ENCODE results near the gene FAM78B. TPM values are rescaled to one million over a fixed set of nuclear protein-coding genes. Genes with fewer than 3 reads are reported as not detected.

FAM78B gene
- total and polyA plus RNA-seq, 10 of the 15 experiments (the other 5 are each of a cell fraction or from before 2014, with no cell fraction given) = 0.10 to 4.9 (median 1.6) TPM

DNA sequence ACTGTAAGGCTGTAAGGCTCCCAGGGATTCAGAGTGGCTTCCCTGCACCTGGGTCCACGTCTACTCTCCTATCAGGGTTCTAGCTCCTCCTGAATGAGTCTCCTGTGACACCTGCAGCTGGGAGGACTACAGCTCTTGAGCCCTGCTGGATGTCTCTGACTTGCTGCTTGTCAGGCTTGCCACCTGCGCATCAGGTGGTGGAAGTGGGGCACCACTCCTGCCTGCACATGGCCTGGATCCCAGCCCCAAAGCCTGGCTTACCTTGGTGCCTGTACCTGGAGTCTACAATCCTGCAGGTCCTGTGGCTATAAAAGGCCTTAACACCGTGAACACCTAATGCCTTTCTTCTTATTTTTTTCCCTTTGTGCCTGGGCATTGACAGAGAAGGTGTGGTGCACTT is 82.2 kb downstream of the FAM78B start (continued):
- TF ChIP-seq HSF1 (IDR thresholded peaks at IDR 0.05; ENCODE audit: low read depth, low read length) (no peak), MXI1 (IDR thresholded peaks at IDR 0.05; ENCODE audit: low read depth, low read length) (no peak), RB1 (IDR thresholded peaks at IDR 0.05; ENCODE audit: borderline replicate concordance) (no peak), TBL1XR1 (IDR thresholded peaks at IDR 0.05; ENCODE audit: low read depth, low read length) (no peak), SMC3 (IDR thresholded peaks at IDR 0.05; ENCODE audit: borderline replicate concordance, low read length) (no peak), NFYA (IDR thresholded peaks at IDR 0.05; ENCODE audit: borderline replicate concordance, low read depth, low read length) (no peak), IRF3 (IDR thresholded peaks at IDR 0.05) (no peak), ETV6 (conservative IDR thresholded peaks at IDR 0.05 in 1 of 2, IDR thresholded peaks at IDR 0.05 in 1 of 2; ENCODE audit: borderline replicate concordance in 1 of 2, low read depth in 1 of 2) (no peak), NR2C1 (IDR thresholded peaks at IDR 0.05) (no peak)

- ATAC-seq (peak; percentile 78), DNase-seq (ENCODE audit: low read depth, low spot score) (peak; percentile 60), FAIRE-seq (no peak)
- H3K36me3 ChIP-seq (ENCODE audit: control insufficient read depth in 2 of 2, insufficient read depth in 2 of 2, low read length in 1 of 2) = no peaks in the 10 kb centered on the region
- no peaks in the 10 kb centered on the region for H3K79me2 ChIP-seq (ENCODE audit: control insufficient read depth, insufficient read depth, low read length)
- no TSS peak for BruUV-seq (replicated peaks)
- H3K9ac ChIP-seq (ENCODE audit: control insufficient read depth, insufficient read depth, low read length) = no peak overlapping the region
- ChIA-PET RAD21 (ENCODE audit: unreplicated experiment) (interaction anchor here (0.7 to 2.2 kb wide), 7 partner anchors 12 to 700 kb away, joined by 3 to 8 read pairs (median 4); no protein-coding TSS in a partner anchor), SMC1A (ENCODE audit: uncharacterized antibody, unreplicated experiment) (interaction anchor here (0.5 to 2.5 kb wide), 5 partner anchors 11 to 349 kb away, joined by 3 to 9 read pairs (median 3); no protein-coding TSS in a partner anchor), CTCF (interaction anchor here (0.6 to 1.2 kb wide), 3 partner anchors 86 to 159 kb away, joined by 3 to 4 read pairs (median 4); no protein-coding TSS in a partner anchor), POLR2A (interaction anchor here (0.5 to 0.7 kb wide), 3 partner anchors 86 to 290 kb away, joined by 3 to 4 read pairs (median 3); no protein-coding TSS in a partner anchor)
- intact Hi-C loops (cut with micrococcal nuclease; ENCODE audit: unreplicated experiment) (loop anchor here (5.0 kb wide), 1 partner anchor 207 kb away; no protein-coding TSS in a partner anchor), in situ Hi-C loops (cut with MboI) (no loop called here)
- WGBS (ENCODE audit: insufficient coverage, insufficient replicate concordance, low lambda C conversion rate, missing lambda C conversion rate) = 0% methylated on average over 2 of the region's 2 CpGs
- peaks cover 9% of the 10 kb centered on the region; the same call in 1 of the 2 replicates for H3K4me1 ChIP-seq (ENCODE audit: control insufficient read depth, insufficient read depth, low read length)
- no peaks in the 10 kb centered on the region for H4K20me1 ChIP-seq (ENCODE audit: control insufficient read depth, insufficient read depth)
- H3K4me2 ChIP-seq (ENCODE audit: control insufficient read depth, insufficient read depth) = no peak overlapping the region
- H3K4me3 ChIP-seq = no peak overlapping the region
- H3K27ac ChIP-seq (ENCODE audit: control insufficient read depth, insufficient read depth) = no peak overlapping the region
- no peak overlapping the region for H2AFZ ChIP-seq (ENCODE audit: control insufficient read depth, low read depth, low read length)
- H3K27me3 ChIP-seq (replicated peaks in 1 of 2; ENCODE audit: control insufficient read depth in 2 of 2, insufficient read depth in 2 of 2, low read length in 1 of 2) = no peaks in the 10 kb centered on the region
- H3K9me3 ChIP-seq (replicated peaks; ENCODE audit: control insufficient read depth, insufficient read depth, low read length) = no peaks in the 10 kb centered on the region; the same call in 2 of the 3 replicates
- TF ChIP-seq BHLHE40 (IDR thresholded peaks at IDR 0.05; ENCODE audit: borderline replicate concordance in 1 of 2, low read depth in 2 of 2, low read length in 1 of 2) = 0 out of 4 replicates have a peak, but pooled peaks of 1 of the 2 experiments have one; percentile 36
- 0 out of 2 replicates have a peak, but pooled peaks have one; percentile 9 for TF ChIP-seq CREB1 (IDR thresholded peaks at IDR 0.05; ENCODE audit: low read depth)
- TF ChIP-seq MEF2A (IDR thresholded peaks at IDR 0.05; ENCODE audit: insufficient read depth, low read depth, low read length) = 0 out of 2 replicates have a peak, but pooled peaks have one; percentile 5
- no peak for TF ChIP-seq USF2 (IDR thresholded peaks at IDR 0.05; ENCODE audit: borderline replicate concordance, low read depth, low read length)
- TF ChIP-seq IKZF1 (conservative IDR thresholded peaks at IDR 0.05) = 0 out of 2 replicates have a peak, but pooled peaks have one; percentile 35
- TF ChIP-seq CBX5 (IDR thresholded peaks at IDR 0.05; ENCODE audit: low read depth) = no peak
- no peak for TF ChIP-seq NR2F1 (conservative IDR thresholded peaks at IDR 0.05)
- peak; percentile 54 for TF ChIP-seq MTA2 (IDR thresholded peaks at IDR 0.05; ENCODE audit: low read depth)
- TF ChIP-seq CHD2 (IDR thresholded peaks at IDR 0.05; ENCODE audit: borderline replicate concordance, low read depth, low read length) = 0 out of 2 replicates have a peak, but pooled peaks have one; percentile 14
- TF ChIP-seq SMC3 (IDR thresholded peaks at IDR 0.05; ENCODE audit: borderline replicate concordance, low read length) = no peak
- no peak for TF ChIP-seq FOS (IDR thresholded peaks at IDR 0.05; ENCODE audit: borderline replicate concordance, extremely low read depth, insufficient read length)
- peak; percentile 33 for TF ChIP-seq CREM (IDR thresholded peaks at IDR 0.05; ENCODE audit: low read depth)
Measured at GRCh38 chr1:166083887-166084286, 82.9 kb downstream of the FAM78B start.

Measured in GM12878 (cell line).